ENCODE measurements around the gene ITLN2.
"Not testable (repeated sequence)": the region's sequence is repeated elsewhere in the genome, so short reads cannot be mapped to it uniquely, and the experiment has no call there.

ITLN2 gene

DNA sequence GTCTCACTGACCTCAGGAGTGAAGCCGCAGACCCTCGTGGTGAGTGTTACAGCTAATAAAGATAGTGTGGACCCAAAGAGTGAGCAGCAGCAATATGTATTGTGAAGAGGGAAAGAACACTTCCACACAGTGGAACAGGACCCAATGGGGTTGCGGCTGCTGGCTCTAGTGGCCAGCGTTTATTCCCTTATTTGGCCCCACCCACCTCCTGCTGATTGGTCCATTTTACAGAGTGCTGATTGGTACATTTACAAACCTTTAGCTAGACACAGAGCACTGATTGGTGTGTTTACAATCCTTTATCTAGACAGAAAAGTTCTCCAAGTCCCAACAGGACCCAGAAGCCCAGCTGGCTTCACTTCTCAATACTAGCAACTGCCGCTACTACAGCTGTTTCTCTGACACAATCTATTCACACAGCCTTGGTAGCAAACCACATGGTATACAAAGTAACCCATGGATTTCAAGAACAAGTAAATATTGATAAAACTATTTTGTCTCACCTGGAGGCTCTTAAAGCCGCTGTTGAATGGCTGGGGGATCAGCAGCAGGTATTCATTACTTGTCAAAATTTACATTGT lies 44.3 kb downstream of the ITLN2 start:
- H3K9ac ChIP-seq (ENCODE audit: low read length in 5 of 5): no peak overlapping the region
- no peaks in the 10 kb centered on the region for H3K9me3 ChIP-seq (ENCODE audit: control insufficient read depth in 5 of 5, low read length in 5 of 5)
- peaks cover 0 to 3% (median 0%) of the 10 kb centered on the region in 5 donors for H3K27me3 ChIP-seq (ENCODE audit: control insufficient read depth in 5 of 5, insufficient read depth in 4 of 5, low read length in 5 of 5)
- no peak overlapping the region for H3K27ac ChIP-seq (ENCODE audit: low read depth, low read length)
- H3K4me3 ChIP-seq (ENCODE audit: low read depth in 1 of 5, low read length in 5 of 5): no peak overlapping the region
- no peaks in the 10 kb centered on the region for H3K4me1 ChIP-seq (ENCODE audit: control insufficient read depth in 5 of 5, insufficient read depth in 5 of 5, low read length in 5 of 5)
- H3K36me3 ChIP-seq (ENCODE audit: control insufficient read depth in 5 of 5, insufficient read depth in 5 of 5, low read length in 5 of 5): no peaks in the 10 kb centered on the region

DNA sequence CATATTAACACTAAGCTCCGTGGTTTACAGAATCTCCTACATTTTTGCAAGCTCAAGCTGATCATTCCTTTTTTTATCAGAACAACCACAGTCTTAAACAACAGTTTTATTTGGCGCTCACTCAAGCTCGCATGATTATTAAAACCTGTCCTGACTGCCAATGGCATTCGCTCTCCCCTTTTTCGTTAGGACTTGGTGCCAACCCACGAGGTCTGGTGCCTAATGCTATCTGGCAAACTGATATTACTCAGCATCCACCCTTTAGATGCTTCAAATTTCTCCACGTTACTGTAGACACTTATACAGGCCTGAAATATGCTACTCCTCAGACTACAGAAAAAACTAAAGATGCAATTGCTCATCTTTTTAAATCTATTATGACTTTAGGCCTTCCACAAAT lies 46.6 kb downstream of the ITLN2 start:
- Histone ChIP-seq H3K36me3 (ENCODE audit: control insufficient read depth in 5 of 5, insufficient read depth in 5 of 5, low read length in 5 of 5) (no peaks in the 10 kb centered on the region), H3K27ac (ENCODE audit: low read depth, low read length) (no peak overlapping the region), H3K9ac (ENCODE audit: low read length in 5 of 5) (no peak overlapping the region), H3K27me3 (ENCODE audit: control insufficient read depth in 5 of 5, insufficient read depth in 4 of 5, low read length in 5 of 5) (peaks cover 0 to 3% (median 0%) of the 10 kb centered on the region in 5 donors), H3K4me3 (ENCODE audit: low read depth in 1 of 5, low read length in 5 of 5) (no peak overlapping the region), H3K4me1 (ENCODE audit: control insufficient read depth in 5 of 5, insufficient read depth in 5 of 5, low read length in 5 of 5) (no peaks in the 10 kb centered on the region), H3K9me3 (ENCODE audit: control insufficient read depth in 5 of 5, low read length in 5 of 5) (no peaks in the 10 kb centered on the region)

DNA sequence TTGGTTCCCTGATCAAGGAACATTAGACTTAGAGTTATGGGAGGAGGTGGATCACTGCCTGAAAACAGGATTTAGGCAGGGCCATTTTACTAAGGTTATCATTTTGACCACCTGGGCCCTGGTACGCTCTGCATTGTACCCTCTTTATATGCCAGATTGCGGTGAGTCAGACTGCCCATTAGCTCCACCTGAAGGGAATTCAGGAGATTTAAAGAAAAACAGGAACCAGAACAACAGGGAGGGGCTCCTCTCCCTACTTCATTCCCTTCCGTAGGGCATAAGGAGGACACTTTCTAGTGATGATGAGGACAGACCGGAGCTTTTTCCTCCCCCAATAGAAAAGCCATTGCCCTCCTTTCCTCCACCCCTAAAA lies 49.0 kb downstream of the ITLN2 start:
- Histone ChIP-seq H3K9ac (ENCODE audit: low read length in 5 of 5) (no peak overlapping the region), H3K27me3 (ENCODE audit: control insufficient read depth in 5 of 5, insufficient read depth in 4 of 5, low read length in 5 of 5) (peaks cover 0 to 4% (median 0%) of the 10 kb centered on the region in 5 donors), H3K4me3 (ENCODE audit: low read depth in 1 of 5, low read length in 5 of 5) (no peak overlapping the region), H3K4me1 (ENCODE audit: control insufficient read depth in 5 of 5, insufficient read depth in 5 of 5, low read length in 5 of 5) (no peaks in the 10 kb centered on the region), H3K27ac (ENCODE audit: low read depth, low read length) (no peak overlapping the region), H3K36me3 (ENCODE audit: control insufficient read depth in 5 of 5, insufficient read depth in 5 of 5, low read length in 5 of 5) (no peaks in the 10 kb centered on the region), H3K9me3 (ENCODE audit: control insufficient read depth in 5 of 5, low read length in 5 of 5) (no peaks in the 10 kb centered on the region)

DNA sequence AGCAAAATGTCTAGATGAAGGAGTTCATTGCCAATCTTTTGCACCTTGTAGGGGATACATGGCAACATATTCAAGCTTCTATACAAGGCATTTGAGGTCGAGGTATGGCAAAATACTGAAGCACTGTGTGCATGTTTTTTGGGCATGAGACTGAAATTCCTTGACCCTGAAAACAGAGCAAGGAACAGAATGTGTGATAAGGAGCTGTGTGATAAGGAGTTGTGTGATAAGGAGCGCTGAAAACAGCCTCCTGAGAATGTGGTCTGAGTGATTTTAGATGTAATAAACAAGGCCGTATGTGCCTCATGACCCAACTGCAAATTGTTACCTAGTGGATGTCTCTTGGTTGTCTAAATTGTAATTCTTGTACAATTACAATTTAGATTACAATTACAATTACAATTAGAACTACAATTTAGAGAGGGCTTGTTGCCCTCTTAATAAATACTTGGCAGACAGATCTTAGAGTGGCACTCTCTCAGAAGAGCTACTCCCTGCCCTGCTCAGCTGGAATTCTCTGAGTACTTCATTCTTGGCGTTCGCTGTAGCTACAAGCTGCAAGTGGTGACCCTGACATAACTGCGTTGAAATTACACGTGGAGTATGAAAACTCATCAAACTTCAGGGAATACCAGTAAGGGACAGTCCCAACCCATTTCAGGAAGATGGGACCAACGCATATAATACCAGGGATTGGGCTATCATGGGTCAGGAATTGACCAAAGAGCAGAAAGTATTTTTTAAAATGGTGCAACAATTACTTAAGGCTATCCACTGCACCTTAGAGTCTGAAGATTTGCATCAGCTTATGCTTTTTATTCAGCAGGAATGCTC lies 49.6 kb downstream of the ITLN2 start:
- no peaks in the 10 kb centered on the region for H3K4me1 ChIP-seq (ENCODE audit: control insufficient read depth in 5 of 5, insufficient read depth in 5 of 5, low read length in 5 of 5)
- H3K27ac ChIP-seq (ENCODE audit: low read depth, low read length): no peak overlapping the region

DNA sequence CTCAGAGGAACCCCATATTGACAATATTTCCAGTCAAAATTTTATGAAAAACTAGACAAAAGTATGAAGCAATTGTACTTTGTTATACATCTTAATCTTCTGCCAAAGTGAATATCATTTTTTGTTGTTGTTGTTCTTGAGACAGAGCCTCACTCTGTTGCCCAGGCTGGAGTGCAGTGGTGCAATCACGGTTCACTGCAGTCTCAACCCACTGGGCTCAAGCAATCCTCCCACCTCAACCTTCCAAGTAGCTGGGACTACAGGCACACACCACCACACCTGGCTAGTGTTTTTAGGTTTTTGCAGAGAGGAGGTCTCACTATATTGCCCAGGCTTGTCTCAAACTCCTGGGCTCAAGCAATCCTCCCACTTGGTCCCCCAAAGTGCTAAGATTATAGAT lies 52.4 kb downstream of the ITLN2 start:
- not testable (repeated sequence) for H3K9ac ChIP-seq (ENCODE audit: low read length in 5 of 5); H3K36me3 ChIP-seq (ENCODE audit: control insufficient read depth in 5 of 5, insufficient read depth in 5 of 5, low read length in 5 of 5); H3K4me3 ChIP-seq (ENCODE audit: low read depth in 1 of 5, low read length in 5 of 5); H3K27ac ChIP-seq (ENCODE audit: low read depth, low read length); H3K9me3 ChIP-seq (ENCODE audit: control insufficient read depth in 5 of 5, low read length in 5 of 5); H3K4me1 ChIP-seq (ENCODE audit: control insufficient read depth in 5 of 5, insufficient read depth in 5 of 5, low read length in 5 of 5); H3K27me3 ChIP-seq (ENCODE audit: control insufficient read depth in 5 of 5, insufficient read depth in 4 of 5, low read length in 5 of 5)

More for the DNA sequence above, 49.6 kb downstream of the ITLN2 start:
- Histone ChIP-seq H3K4me3 (ENCODE audit: low read depth in 1 of 5, low read length in 5 of 5) (no peak overlapping the region), H3K27me3 (ENCODE audit: control insufficient read depth in 5 of 5, insufficient read depth in 4 of 5, low read length in 5 of 5) (peaks cover 0 to 4% (median 0%) of the 10 kb centered on the region in 5 donors), H3K36me3 (ENCODE audit: control insufficient read depth in 5 of 5, insufficient read depth in 5 of 5, low read length in 5 of 5) (no peaks in the 10 kb centered on the region), H3K9me3 (ENCODE audit: control insufficient read depth in 5 of 5, low read length in 5 of 5) (no peaks in the 10 kb centered on the region), H3K9ac (ENCODE audit: low read length in 5 of 5) (no peak overlapping the region)

DNA sequence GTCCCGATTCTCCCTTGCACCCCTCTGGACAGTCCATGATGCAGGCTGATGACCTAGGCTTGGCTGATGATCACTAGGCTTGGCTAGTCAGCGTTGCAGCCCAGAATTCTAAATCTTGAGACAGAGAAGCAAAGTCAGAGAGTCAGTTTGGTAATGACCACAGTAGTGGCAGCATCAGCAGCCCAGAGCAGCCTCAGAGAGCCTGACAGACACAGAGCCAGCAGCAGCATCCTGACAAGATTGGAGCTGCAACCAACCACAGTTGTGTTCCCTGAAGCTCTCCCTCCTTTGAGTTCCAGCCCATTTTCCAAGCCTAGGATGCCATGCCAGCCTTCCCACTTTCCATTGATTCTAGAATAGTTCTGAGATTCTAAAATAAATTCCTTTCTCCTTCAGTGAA lies 52.8 kb downstream of the ITLN2 start:
- no peak overlapping the region for H3K4me3 ChIP-seq (ENCODE audit: low read depth in 1 of 5, low read length in 5 of 5)
- peaks cover 0 to 4% (median 0%) of the 10 kb centered on the region in 5 donors for H3K27me3 ChIP-seq (ENCODE audit: control insufficient read depth in 5 of 5, insufficient read depth in 4 of 5, low read length in 5 of 5)
- H3K4me1 ChIP-seq (ENCODE audit: control insufficient read depth in 5 of 5, insufficient read depth in 5 of 5, low read length in 5 of 5): no peaks in the 10 kb centered on the region
- H3K27ac ChIP-seq (ENCODE audit: low read depth, low read length): no peak overlapping the region
- no peaks in the 10 kb centered on the region for H3K36me3 ChIP-seq (ENCODE audit: control insufficient read depth in 5 of 5, insufficient read depth in 5 of 5, low read length in 5 of 5)
- no peaks in the 10 kb centered on the region for H3K9me3 ChIP-seq (ENCODE audit: control insufficient read depth in 5 of 5, low read length in 5 of 5)
- H3K9ac ChIP-seq (ENCODE audit: low read length in 5 of 5): no peak overlapping the region

DNA sequence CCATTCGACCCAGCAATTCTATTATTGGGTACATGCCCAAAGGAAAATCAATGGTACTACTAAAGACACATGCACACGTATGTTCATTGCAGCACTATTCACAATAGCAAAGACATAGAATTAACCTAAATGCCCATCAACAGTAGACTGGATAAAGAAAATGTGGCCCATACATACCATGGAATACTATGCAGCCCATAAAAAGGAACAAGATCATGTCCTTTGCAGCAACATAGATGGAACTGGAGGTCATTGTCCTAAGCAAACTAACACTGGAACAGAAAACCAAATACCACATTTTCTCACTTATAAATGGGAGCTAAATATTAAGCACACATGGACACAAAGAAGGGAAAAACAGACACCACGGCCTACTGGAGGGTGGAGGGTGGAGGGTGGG lies 53.9 kb downstream of the ITLN2 start:
- not testable (repeated sequence) for H3K27me3 ChIP-seq (ENCODE audit: control insufficient read depth in 5 of 5, insufficient read depth in 4 of 5, low read length in 5 of 5); H3K36me3 ChIP-seq (ENCODE audit: control insufficient read depth in 5 of 5, insufficient read depth in 5 of 5, low read length in 5 of 5); H3K4me3 ChIP-seq (ENCODE audit: low read depth in 1 of 5, low read length in 5 of 5); H3K9ac ChIP-seq (ENCODE audit: low read length in 5 of 5); H3K9me3 ChIP-seq (ENCODE audit: control insufficient read depth in 5 of 5, low read length in 5 of 5); H3K4me1 ChIP-seq (ENCODE audit: control insufficient read depth in 5 of 5, insufficient read depth in 5 of 5, low read length in 5 of 5); H3K27ac ChIP-seq (ENCODE audit: low read depth, low read length)
